MG63 (cell line): ENCODE results near the gene RPN2. TPM values are rescaled to one million over a fixed set of nuclear protein-coding genes. Genes with fewer than 3 reads are reported as not detected.

Source experiments
- DNase-seq: peaks from one replicate; pipeline ENCODE4 v3.0.0-alpha.2; 2020
- H3K27me3 ChIP-seq: fragments of 250-450 bp; sonication (Bioruptor Pico); 2 replicates; pipeline ENCODE4 v1.5.1; 2020; ENCODE audit warnings: mild to moderate bottlenecking, moderate library complexity
- H3K36me3 ChIP-seq: fragments of 250-450 bp; sonication (Bioruptor Pico); 2 replicates; pipeline ENCODE4 v1.5.1; 2020; ENCODE audit warnings: mild to moderate bottlenecking, moderate library complexity
- H3K4me3 ChIP-seq: fragments of 250-450 bp; sonication (Bioruptor Pico); 2 replicates; pipeline ENCODE4 v1.5.1; 2020; ENCODE audit warnings: mild to moderate bottlenecking, moderate library complexity
- H3K9me3 ChIP-seq: fragments of 250-450 bp; sonication (Bioruptor Pico); 2 replicates; pipeline ENCODE4 v1.5.1; 2020; ENCODE audit warnings: mild to moderate bottlenecking, moderate library complexity
- total RNA-seq: library from RNA; depleted of rRNA; stranded (reverse); fragments of >200 nt; shearing (Covaris generic); gene quantifications from 2 replicates; pipeline ENCODE4 v1.2.3, GENCODE V29; 2014; ENCODE audit warnings: low replicate concordance

RPN2 gene
- total RNA-seq, 1 experiment from 2014 or later: 488 TPM

DNA sequence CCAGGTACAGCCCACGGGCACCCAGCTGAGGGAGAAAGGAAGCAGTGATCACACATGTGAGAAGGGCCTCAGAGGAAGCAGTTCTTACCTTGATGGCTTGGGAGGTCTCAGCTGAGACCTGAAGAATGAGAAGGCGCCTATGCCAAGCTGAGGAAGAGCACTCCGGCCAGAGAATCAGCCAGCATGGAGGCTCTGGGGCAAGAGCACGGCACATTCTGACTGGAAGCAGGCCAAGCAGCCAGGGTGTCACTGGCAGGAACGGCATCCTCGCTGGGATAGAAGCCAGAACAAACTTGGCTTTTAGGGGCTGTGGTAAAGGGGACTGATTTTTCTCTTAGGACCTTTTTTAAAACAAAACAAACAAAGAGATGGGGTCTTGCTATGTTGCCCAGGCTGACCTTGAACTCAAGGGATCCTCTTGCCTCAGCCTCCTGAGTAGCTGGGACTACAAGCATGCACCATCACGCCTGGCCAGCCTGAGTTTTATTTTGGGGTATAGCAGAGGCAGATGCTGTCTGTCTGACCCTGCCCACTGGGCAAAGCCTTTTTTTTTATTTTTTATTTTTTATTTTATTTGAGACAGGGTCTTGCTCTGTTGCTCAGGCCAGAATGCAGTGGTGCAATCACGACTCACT is 64.9 kb downstream of the RPN2 start:
- no peaks in the 10 kb centered on the region for H3K9me3 ChIP-seq
- no peaks in the 10 kb centered on the region for H3K27me3 ChIP-seq
- H3K4me3 ChIP-seq: no peak overlapping the region
- H3K36me3 ChIP-seq: peaks cover 49% of the 10 kb centered on the region
- no peak for DNase-seq

DNA sequence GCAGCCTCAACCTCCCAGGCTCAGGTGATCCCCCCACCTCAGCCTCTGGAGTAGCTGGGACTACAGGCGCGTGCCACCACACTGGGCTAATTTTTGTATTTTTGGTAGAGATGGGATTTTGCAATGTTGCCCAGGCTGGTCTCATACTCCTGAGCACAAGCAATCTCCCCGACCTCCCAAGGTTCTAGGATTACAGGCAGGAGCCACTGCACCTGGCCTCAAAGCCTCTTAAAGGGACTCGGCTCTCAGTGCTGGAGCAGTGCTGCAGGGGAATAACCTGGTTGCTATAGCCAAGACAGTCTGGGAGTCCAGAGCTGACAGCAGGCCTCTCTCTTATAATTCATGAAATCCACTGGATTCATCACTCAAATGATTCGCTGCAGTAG is 65.4 kb downstream of the RPN2 start:
- Histone ChIP-seq H3K9me3 (no peaks in the 10 kb centered on the region), H3K27me3 (no peaks in the 10 kb centered on the region), H3K4me3 (no peak overlapping the region), H3K36me3 (peaks cover 47% of the 10 kb centered on the region)
- no peak for DNase-seq

DNA sequence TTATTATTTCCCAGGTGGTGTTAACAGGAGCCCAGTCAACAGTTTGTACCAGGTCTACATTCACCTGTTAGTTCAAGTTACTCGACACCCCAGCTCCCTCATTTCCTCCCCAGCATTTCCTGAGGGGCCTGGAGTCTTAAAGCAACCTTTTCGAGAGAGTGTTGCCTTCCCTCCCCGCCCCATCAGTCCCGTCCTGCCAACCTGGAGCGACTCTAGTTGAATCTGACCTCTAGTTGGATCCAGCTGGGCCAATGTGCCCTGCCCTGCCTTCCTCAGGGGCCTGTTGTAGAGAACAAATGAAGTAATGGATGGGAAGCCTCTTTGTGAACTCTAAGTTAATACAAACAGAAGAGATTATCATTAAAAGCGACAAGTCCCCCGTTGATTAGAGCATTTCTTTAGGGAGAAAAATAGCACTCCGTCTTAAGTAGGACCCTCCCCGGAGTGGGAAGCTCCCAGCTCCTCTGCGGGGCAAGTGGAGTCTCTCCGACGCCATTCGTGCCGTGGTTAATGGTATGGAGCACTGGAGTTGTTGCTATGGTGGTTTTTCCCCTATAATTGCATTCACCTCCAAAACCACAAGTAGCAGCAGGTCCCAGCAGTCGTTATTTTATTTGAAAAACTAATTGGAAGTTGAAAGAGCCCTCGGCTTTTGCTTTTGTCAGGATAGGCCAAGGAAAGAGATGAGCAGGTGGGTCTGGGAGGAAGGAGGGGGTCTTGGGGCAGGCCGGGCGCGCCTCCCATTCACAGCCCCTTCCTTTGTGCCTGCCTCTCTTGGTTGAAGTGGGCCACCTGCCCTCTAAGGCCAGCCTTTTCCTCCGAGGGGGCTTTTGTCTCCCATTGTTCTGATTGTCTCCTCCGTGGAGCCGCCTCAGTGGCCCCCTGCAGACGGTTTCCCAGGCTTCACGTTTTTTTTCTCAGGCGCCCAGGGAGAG is 66.4 kb downstream of the RPN2 start:
- no peak overlapping the region for H3K4me3 ChIP-seq
- peaks cover 38% of the 10 kb centered on the region for H3K36me3 ChIP-seq
- no peaks in the 10 kb centered on the region for H3K9me3 ChIP-seq
- no peak for DNase-seq
- no peaks in the 10 kb centered on the region for H3K27me3 ChIP-seq

DNA sequence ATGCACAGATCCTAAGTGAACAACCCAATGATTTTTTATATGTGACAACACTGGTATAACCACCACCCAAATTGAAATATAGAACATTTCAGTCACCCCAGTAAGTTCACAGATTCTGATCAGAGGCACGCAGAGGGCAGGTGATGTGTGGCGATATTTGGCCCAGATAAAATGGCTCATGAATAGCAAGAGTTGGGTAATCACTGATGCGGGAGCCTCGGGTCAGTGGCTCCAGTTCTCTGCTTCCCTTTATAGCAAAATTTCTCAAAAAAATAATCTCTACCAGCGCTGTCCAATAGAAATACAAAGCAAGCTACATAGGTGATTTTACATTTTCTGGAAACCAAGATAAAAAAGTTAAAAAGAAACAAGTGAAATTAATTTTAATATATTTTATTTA is 67.6 kb downstream of the RPN2 start:
- DNase-seq: no peak
- no peaks in the 10 kb centered on the region for H3K27me3 ChIP-seq
- no peak overlapping the region for H3K4me3 ChIP-seq
- peaks cover 26% of the 10 kb centered on the region for H3K36me3 ChIP-seq
- no peaks in the 10 kb centered on the region for H3K9me3 ChIP-seq

DNA sequence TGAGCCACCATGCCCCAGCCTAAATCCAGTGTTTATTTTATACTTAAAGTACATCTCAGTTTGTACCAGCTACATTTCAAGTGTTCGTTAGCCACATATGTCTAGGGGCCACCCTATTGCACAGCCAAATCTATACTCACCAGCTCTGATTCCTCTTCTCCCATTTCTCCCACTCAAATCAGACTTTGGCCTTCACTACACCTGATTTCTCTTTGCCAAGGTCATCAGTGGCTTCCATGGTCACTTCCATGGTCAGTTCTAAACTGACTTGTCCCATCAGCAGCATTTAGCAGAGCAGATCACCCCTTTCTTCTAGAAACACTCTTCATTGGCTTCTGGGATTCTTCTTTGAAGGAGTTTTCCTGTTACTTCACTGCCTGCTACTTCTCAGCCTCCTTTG is 68.4 kb downstream of the RPN2 start:
- no peaks in the 10 kb centered on the region for H3K9me3 ChIP-seq
- DNase-seq: no peak
- no peak overlapping the region for H3K4me3 ChIP-seq
- peaks cover 20% of the 10 kb centered on the region for H3K36me3 ChIP-seq
- H3K27me3 ChIP-seq: no peaks in the 10 kb centered on the region

DNA sequence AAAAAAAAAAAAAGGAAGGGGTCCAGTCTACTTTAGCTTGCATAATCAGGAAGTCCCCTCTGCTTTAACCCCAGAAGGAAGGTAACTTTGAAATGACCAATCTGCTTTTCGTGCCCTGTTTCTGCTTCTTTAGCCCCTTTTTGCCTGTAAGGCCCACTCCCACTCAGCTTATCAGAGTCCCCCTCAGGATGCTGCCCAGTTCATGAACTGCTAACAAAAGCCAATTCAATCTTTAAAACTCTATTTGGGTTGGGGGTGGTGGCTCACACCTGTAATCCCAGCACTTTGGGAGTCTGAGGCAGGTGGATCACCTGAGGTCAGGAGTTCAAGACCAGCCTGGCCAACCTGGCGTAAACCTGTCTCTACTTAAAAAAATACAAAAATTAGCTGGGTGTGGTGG is 70.2 kb downstream of the RPN2 start:
- H3K9me3 ChIP-seq: no peaks in the 10 kb centered on the region
- H3K36me3 ChIP-seq: peaks cover 9% of the 10 kb centered on the region
- no peak overlapping the region for H3K4me3 ChIP-seq
- no peaks in the 10 kb centered on the region for H3K27me3 ChIP-seq
- no peak for DNase-seq

DNA sequence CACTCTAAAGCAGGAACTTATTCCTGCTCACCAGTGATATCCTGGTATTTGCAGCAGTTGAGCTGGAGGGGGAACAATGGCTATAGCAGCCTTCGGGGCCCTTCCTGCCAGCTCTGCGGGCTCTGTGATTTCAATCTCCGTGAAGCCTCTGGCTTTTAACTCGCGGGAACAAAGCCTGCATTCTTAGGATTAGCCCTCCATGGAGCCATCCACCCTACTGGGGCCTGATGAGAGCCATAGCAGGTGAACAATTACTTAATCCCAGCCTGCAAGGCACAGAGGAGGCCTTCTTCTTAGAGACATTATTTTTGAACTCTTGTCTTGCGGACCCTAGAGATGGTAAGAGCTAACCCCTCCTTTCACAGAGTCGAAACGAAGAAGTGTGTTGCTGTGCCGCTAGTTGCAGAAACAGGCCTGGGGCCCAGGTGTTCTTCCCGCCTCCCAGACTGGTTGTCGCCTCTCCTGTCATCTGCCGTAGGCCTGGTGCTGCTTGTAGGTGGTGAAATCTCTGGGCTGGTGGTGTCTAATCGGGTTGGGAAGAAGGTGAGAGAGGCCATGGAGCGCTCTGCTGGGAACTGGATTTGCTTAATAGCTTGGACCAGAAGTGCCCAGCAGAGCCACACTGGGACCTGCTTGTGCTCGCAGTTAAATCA is 72.8 kb downstream of the RPN2 start:
- H3K36me3 ChIP-seq: no peaks in the 10 kb centered on the region
- DNase-seq: no peak
- no peak overlapping the region for H3K4me3 ChIP-seq
- peaks cover 2% of the 10 kb centered on the region; the same call in 1 of the 2 replicates for H3K9me3 ChIP-seq
- H3K27me3 ChIP-seq: peaks cover 2% of the 10 kb centered on the region; the same call in 1 of the 2 replicates

DNA sequence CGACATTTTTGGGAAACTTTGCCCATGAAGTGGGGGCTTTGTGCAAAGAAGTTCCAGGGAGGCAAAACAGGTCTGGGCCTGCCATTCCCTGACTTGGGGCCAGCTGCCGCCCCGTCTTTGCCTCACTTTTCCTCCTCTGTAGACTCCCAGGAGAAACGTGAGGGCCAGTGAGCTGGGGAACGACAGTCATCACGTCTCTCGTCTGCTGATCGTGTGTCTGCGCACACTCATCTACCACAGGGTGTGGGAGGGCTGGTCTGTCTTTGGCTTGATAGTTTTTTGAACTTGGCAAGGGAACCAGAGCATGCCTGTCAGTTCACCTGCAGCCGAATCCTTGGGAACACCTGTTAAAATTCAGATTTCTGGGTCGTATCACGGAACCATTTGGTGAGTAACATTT is 74.0 kb downstream of the RPN2 start:
- Histone ChIP-seq H3K4me3 (no peak overlapping the region), H3K36me3 (no peaks in the 10 kb centered on the region), H3K9me3 (peaks cover 2% of the 10 kb centered on the region; the same call in 1 of the 2 replicates), H3K27me3 (peaks cover 2% of the 10 kb centered on the region; the same call in 1 of the 2 replicates)
- no peak for DNase-seq

DNA sequence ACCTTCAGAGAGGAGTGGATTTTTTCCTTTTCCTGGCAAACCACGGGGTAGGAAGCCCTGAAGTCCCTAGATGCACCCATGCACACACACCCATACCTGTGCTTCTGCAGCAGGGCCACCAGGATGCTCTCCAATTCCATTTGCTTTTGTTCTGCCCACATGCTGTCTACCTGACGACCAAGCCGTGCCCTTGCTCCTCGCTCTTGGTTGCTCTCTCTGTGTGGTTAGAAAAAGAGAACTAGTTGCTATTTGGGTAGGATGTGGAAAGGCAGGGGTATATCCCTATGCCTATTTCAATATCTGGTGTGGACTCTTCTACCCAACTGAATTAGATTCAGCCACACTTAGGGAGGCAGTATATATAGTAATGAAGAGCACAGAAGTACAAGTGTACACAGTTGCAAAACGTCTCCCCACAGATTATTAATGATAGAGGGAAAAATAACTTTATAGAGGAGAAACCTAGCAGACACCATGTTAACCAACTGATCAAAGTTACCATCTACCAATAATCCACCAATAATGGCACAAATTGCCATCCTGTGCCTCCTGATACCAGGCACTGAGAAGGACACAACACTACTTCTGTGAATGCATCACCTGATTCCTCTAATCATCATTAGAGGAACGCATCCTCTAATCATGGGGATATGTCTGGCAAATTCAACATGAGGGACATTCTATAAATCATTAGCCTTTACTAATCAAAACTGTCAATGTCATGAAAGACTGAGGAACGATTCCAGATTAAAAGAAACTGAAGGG is 75.2 kb downstream of the RPN2 start:
- H3K4me3 ChIP-seq: no peak overlapping the region
- no peak for DNase-seq
- peaks cover 2% of the 10 kb centered on the region; the same call in 1 of the 2 replicates for H3K27me3 ChIP-seq
- peaks cover 2% of the 10 kb centered on the region; the same call in 1 of the 2 replicates for H3K9me3 ChIP-seq
- H3K36me3 ChIP-seq: no peaks in the 10 kb centered on the region

DNA sequence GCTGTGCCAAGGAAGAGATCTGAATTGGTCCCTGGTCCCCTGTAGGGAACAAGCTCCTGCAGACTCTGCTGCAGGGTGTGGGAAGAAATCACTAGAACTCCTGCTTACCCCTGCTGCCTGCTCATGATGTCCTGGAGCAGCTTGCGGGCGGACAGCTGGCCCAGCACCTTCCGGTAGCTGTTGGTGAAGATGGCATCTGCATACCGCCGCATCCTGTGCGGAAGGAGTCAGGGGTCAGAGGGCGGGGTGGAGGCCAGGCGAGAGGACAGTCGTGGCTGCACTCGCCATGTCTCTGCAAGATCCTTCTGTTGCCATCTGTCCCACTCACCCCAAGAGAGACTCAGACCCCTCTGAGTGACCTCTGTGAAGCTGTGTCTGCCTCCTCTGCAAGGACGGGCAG is 77.2 kb downstream of the RPN2 start:
- Histone ChIP-seq H3K27me3 (peaks cover 16% of the 10 kb centered on the region), H3K9me3 (peaks cover 2% of the 10 kb centered on the region; the same call in 1 of the 2 replicates), H3K36me3 (no peaks in the 10 kb centered on the region), H3K4me3 (no peak overlapping the region)
- DNase-seq: no peak

DNA sequence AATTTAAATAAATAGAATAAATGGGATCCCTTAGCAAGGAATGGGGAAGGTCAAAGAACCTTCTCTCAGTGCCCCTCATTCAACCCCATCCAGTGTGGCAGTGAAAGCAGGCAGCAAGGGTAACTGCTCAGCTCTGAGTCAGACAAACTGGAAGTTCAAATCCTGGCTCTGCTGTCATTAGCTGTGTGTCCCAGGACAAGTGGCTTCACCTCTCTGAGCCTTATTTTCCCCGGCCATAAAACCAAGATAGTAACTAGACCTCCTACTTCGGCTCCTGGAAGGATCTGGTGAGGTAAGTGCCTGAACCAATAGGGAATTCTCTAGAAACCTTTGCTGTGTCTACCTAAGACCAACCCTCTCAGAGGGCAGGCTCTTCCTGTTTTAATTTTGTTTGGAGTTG is 78.4 kb downstream of the RPN2 start:
- H3K9me3 ChIP-seq: peaks cover 2% of the 10 kb centered on the region; the same call in 1 of the 2 replicates
- no peak for DNase-seq
- peaks cover 28% of the 10 kb centered on the region for H3K27me3 ChIP-seq
- H3K4me3 ChIP-seq: no peak overlapping the region
- H3K36me3 ChIP-seq: no peaks in the 10 kb centered on the region

DNA sequence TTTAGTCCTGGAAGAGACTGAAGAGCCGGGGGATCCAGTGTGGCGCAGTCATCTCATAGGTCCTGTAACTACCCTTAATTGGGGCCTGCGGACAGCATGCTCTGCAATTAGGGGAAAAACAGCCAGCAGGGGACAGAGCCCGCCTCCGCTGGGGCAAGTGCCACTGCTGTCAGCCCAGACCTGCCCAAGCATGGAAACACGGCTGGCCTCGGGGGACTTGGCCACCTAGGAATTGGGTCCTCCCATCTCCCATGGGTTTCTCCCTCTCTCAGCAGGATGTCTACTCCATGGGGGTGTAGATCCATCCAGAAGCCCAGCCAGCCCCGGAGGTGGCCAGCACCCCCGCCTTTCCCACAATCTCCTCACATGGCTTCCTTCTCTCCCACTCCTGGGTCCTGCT is 78.9 kb downstream of the RPN2 start:
- no peak overlapping the region for H3K4me3 ChIP-seq
- DNase-seq: no peak
- H3K36me3 ChIP-seq: no peaks in the 10 kb centered on the region
- H3K9me3 ChIP-seq: peaks cover 2% of the 10 kb centered on the region; the same call in 1 of the 2 replicates
- H3K27me3 ChIP-seq: peaks cover 33% of the 10 kb centered on the region

DNA sequence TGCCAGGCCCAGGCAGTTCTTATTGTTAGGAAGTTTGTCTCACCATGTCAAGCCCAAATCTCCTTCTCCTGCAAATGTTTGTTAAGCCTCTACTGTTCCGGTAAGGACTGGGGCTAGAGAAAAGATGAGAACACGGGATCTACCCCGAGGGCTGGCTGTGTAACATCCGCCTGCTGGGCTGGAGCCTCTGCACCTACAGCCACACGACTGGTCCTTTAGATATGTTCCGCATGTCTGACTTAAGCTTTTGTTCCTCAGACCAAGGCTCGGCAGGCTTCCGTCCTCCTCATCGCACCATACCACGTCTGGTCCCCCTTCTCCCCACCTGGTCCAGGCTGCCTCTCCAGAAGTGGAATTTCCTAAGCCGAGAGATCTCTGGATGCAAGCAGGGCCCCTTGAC is 79.9 kb downstream of the RPN2 start:
- H3K9me3 ChIP-seq: peaks cover 2% of the 10 kb centered on the region; the same call in 1 of the 2 replicates
- DNase-seq: no peak
- H3K36me3 ChIP-seq: no peaks in the 10 kb centered on the region
- peaks cover 38% of the 10 kb centered on the region for H3K27me3 ChIP-seq
- H3K4me3 ChIP-seq: no peak overlapping the region

DNA sequence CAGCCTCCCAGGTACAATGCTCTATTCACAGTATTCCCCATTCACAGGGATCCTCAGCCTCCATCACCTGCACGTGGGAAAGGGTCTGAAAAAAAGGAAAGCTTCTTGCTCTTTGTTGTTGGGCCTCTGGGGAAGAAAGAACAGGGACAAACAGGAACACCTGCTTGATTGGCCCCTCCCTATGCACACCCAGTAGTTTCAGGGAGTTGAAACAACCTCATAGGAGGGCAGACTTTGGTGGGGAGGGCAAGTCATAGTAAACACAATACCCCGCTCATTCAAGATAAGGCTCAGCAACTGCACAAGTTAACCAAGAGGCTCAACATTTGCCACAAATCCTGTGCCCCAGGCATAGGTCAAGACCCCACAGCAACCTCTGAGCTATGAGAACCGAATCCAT is 80.7 kb downstream of the RPN2 start:
- no peaks in the 10 kb centered on the region for H3K9me3 ChIP-seq
- no peaks in the 10 kb centered on the region for H3K36me3 ChIP-seq
- H3K4me3 ChIP-seq: no peak overlapping the region
- DNase-seq: no peak
- H3K27me3 ChIP-seq: peaks cover 38% of the 10 kb centered on the region

DNA sequence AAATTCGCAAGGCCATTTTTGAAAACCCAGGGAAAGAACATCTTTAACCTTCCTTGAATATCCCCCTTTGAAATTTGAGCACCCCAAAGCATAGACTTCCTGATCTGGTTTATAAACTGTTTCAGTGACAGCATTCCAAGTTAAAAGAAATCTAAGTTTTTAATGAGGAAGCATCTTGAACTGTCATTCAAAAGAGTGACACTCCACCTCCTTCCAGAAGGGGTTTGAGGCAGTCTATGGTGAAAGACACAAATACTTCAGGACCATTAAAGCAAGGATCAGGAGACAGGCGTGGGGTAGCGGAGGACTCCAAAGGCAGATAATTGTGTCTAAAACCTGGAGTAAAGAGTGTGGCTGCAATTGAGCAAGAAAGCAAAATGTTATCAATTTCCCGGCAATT is 81.8 kb downstream of the RPN2 start:
- Histone ChIP-seq H3K9me3 (no peaks in the 10 kb centered on the region), H3K36me3 (no peaks in the 10 kb centered on the region), H3K27me3 (peaks cover 36% of the 10 kb centered on the region), H3K4me3 (no peak overlapping the region)
- DNase-seq: no peak

DNA sequence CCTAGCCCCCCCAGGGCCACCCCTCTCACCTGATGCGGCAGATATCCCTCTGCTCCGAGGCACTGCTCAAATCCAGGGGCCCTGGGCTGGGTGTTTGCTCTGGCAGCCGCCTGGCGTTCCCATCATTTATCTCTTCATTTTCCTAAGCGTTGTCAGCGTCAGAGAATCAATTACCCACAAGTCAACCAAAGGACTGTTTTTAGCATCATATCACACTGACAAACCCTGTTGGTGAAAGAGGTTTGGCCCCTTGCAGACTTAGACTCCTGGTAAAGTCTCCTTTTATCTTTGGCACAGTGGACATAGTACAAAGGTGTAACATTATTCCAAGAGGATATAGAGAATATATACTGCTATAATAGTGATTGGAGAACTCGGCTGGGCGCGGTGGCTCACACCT is 82.6 kb downstream of the RPN2 start, which contains the start of gene GHRH:
TSS of gene GHRH (minus strand) at position 101 of the 400 bp plus-strand sequence. CDS start 4,925 bp downstream, outside the sequence.
- peaks cover 36% of the 10 kb centered on the region for H3K27me3 ChIP-seq
- no peak for DNase-seq
- no peaks in the 10 kb centered on the region for H3K36me3 ChIP-seq
- no peak within 1 kb of the TSS for H3K4me3 ChIP-seq
- no peaks in the 10 kb centered on the region for H3K9me3 ChIP-seq
